Left ventricle myocardium inferior (tissue), 1 donor: ENCODE measurements around the gene NT5M. TPM values are rescaled to one million over a fixed set of nuclear protein-coding genes. Genes with fewer than 3 reads are reported as not detected.

Experiments
- DNase-seq: peaks from one replicate; pipeline ENCODE4 v3.0.0-alpha.2; 2020
- H3K27ac ChIP-seq: fragments of 200-600 bp; replicated peaks from 2 replicates; pipeline ENCODE4 v1.8.0; 2021
- H3K27me3 ChIP-seq: fragments of 200-600 bp; 2 replicates; pipeline ENCODE4 v1.8.0; 2021; ENCODE audit warnings: low read depth
- H3K36me3 ChIP-seq: fragments of 200-600 bp; 2 replicates; pipeline ENCODE4 v1.8.0; 2021
- H3K4me1 ChIP-seq: fragments of 200-600 bp; 2 replicates; pipeline ENCODE4 v1.8.0; 2021
- H3K4me3 ChIP-seq: fragments of 200-600 bp; 2 replicates; pipeline ENCODE4 v1.8.0; 2021; ENCODE audit warnings: mild to moderate bottlenecking, moderate library complexity
- H3K9me3 ChIP-seq: fragments of 200-600 bp; replicated peaks from 2 replicates; pipeline ENCODE4 v1.8.0; 2021
- CTCF ChIP-seq: fragments of 200-600 bp; IDR thresholded peaks from 2 replicates; pipeline ENCODE4 v1.8.0; 2021; ENCODE audit warnings: antibody characterized with exemption, mild to moderate bottlenecking, borderline replicate concordance
- intact Hi-C: fragments of 100-400 bp; cut with micrococcal nuclease; formaldehyde crosslinking; loops from one replicate; pipeline ENCODE4 v1.11.0; 2022
- total RNA-seq: library from RNA; stranded (reverse); fragmentation: NEBNext Ultra II Directional; extraction: Animal tissue kit (Norgen Biotek cat#: 25700); gene quantifications from one replicate; pipeline ENCODE4 v1.2.1, GENCODE V29; 2021
- donor health status: DM: no; HTN: yes; CAD: no; lungs with severe emphysema.

NT5M gene
- total RNA-seq, 1 donor from 2014 or later: 11.2 TPM

GRCh38 chr17:17351901-17352781 is 49.0 kb downstream of the NT5M start:
- intact Hi-C loops: loop anchor here (10.0 kb wide), 3 partner anchors 143 to 293 kb away; partner anchors contain the start of gene RASD1
- H3K4me1 ChIP-seq: peaks cover 19% of the 10 kb centered on the region
- peak; percentile 49 for DNase-seq
- peak overlapping the region; percentile 56 for H3K27ac ChIP-seq
- no peak for TF ChIP-seq CTCF
- H3K27me3 ChIP-seq: no peaks in the 10 kb centered on the region
- H3K9me3 ChIP-seq: no peaks in the 10 kb centered on the region
- no peaks in the 10 kb centered on the region for H3K36me3 ChIP-seq
- H3K4me3 ChIP-seq: no peak overlapping the region

GRCh38 chr17:17352836-17353624 is 49.9 kb downstream of the NT5M start:
- no peak for TF ChIP-seq CTCF
- DNase-seq: no peak
- intact Hi-C loops: loop anchor here (10.0 kb wide), 3 partner anchors 142 to 292 kb away; partner anchors contain the start of gene RASD1
- Histone ChIP-seq H3K9me3 (no peaks in the 10 kb centered on the region), H3K36me3 (no peaks in the 10 kb centered on the region), H3K27ac (peak overlapping the region; percentile 56), H3K4me1 (peaks cover 19% of the 10 kb centered on the region), H3K4me3 (no peak overlapping the region), H3K27me3 (no peaks in the 10 kb centered on the region)

- H3K27ac ChIP-seq: no peak overlapping the region
- H3K9me3 ChIP-seq: no peaks in the 10 kb centered on the region
- no peak overlapping the region for H3K4me3 ChIP-seq
- peaks cover 19% of the 10 kb centered on the region for H3K4me1 ChIP-seq
- DNase-seq: no peak
- no peaks in the 10 kb centered on the region for H3K36me3 ChIP-seq
- intact Hi-C loops: loop anchor here (10.0 kb wide), 3 partner anchors 141 to 291 kb away; partner anchors contain the start of gene RASD1
- no peak for TF ChIP-seq CTCF
- H3K27me3 ChIP-seq: no peaks in the 10 kb centered on the region
Observed at GRCh38 chr17:17353625-17354484, 50.7 kb downstream of the NT5M start.

- no peak overlapping the region for H3K27ac ChIP-seq
- TF ChIP-seq CTCF: peak; percentile 93
Observed at GRCh38 chr17:17354560-17355349, 51.6 kb downstream of the NT5M start.

More at GRCh38 chr17:17354560-17355349, 51.6 kb downstream of the NT5M start:
- intact Hi-C loops: loop anchor here (10.0 kb wide), 3 partner anchors 140 to 290 kb away; partner anchors contain the start of gene RASD1
- no peaks in the 10 kb centered on the region for H3K27me3 ChIP-seq
- H3K36me3 ChIP-seq: no peaks in the 10 kb centered on the region
- peak; percentile 63 for DNase-seq
- H3K9me3 ChIP-seq: peaks cover 7% of the 10 kb centered on the region
- peaks cover 19% of the 10 kb centered on the region for H3K4me1 ChIP-seq
- H3K4me3 ChIP-seq: no peak overlapping the region
